H1 (cell line): ENCODE measurements around the gene GABRG3. TPM values are rescaled to one million over a fixed set of nuclear protein-coding genes. Genes with fewer than 3 reads are reported as not detected.

ENCODE experiments used
- CTCF ChIA-PET: fragments of 300-600 bp; sonication (Branson Sonifier 250); formaldehyde crosslinking; loops from one replicate; lab custom pipeline; 2021; ENCODE audit not compliant: partially characterized antibody; lab: Charles Lee
- POLR2A ChIA-PET: fragments of 300-600 bp; sonication (Branson Sonifier 250); formaldehyde crosslinking; loops from one replicate; lab custom pipeline; 2021; ENCODE audit warnings: inconsistent platforms; ENCODE audit not compliant: partially characterized antibody; lab: Charles Lee
- DNase-seq, 2 experiments: peaks; one replicate each; pipeline versions ENCODE4 v3.0.0 to v3.0.0-alpha.2; 2010 to 2022; ENCODE audit warnings: low spot score in 2 of 2, low read depth in 1 of 2, mixed read lengths in 1 of 2
- FAIRE-seq: peaks from 2 replicates; lab custom pipeline; 2011; peaks lifted over from hg19 to GRCh38; lab: Jason Lieb, UNC
- H2AFZ ChIP-seq: 2 replicates; pipeline ENCODE4 v1.8.1; 2012; ENCODE audit warnings: low read length, inconsistent platforms
- H2AK5ac ChIP-seq: 2 replicates; pipeline ENCODE4 v1.6.1; 2013; ENCODE audit warnings: low read depth, low read length
- H2BK120ac ChIP-seq: replicated peaks from 2 replicates; pipeline ENCODE3; 2013; ENCODE audit warnings: low read depth, low read length, inconsistent platforms
- H2BK12ac ChIP-seq: 2 replicates; pipeline ENCODE4 v1.6.1; 2013; ENCODE audit warnings: low read depth, low read length
- H2BK15ac ChIP-seq: 2 replicates; pipeline ENCODE4 v1.6.1; 2013; ENCODE audit warnings: low read length
- H2BK20ac ChIP-seq: 2 replicates; pipeline ENCODE4 v1.6.1; 2013; ENCODE audit warnings: low read length
- H2BK5ac ChIP-seq: 2 replicates; pipeline ENCODE4 v1.6.1; 2013; ENCODE audit warnings: low read depth, low read length
- H3K14ac ChIP-seq: 2 replicates; pipeline ENCODE4 v1.6.1; 2013; ENCODE audit warnings: inconsistent platforms; ENCODE audit not compliant: insufficient read length
- H3K18ac ChIP-seq: 2 replicates; pipeline ENCODE4 v1.6.1; 2013; ENCODE audit warnings: low read length; ENCODE audit errors: extremely low read depth
- H3K23ac ChIP-seq: 2 replicates; pipeline ENCODE4 v1.6.1; 2013; ENCODE audit warnings: inconsistent platforms; ENCODE audit not compliant: insufficient read length
- H3K23me2 ChIP-seq: 2 replicates; pipeline ENCODE4 v1.6.1; 2013; ENCODE audit warnings: low read depth, low read length
- H3K27ac ChIP-seq: 2 replicates; pipeline ENCODE4 v1.6.1; 2011; ENCODE audit warnings: low read depth, low read length, inconsistent platforms
- H3K27me3 ChIP-seq, 4 experiments: replicated peaks in 1 of 4; 1 replicate in 1 of 4; 2 replicates in 3 of 4; pipeline versions ENCODE4 v1.6.1 to v1.8.1; 2011 to 2013; ENCODE audit warnings: low read length in 3 of 4, mild to moderate bottlenecking in 3 of 4, inconsistent platforms in 2 of 4, mixed read lengths in 2 of 4, moderate library complexity in 1 of 4; ENCODE audit not compliant: control insufficient read depth in 3 of 4, insufficient read depth in 3 of 4; ENCODE audit errors: extremely low read depth in 1 of 4
- H3K36me3 ChIP-seq, 4 experiments: 2 replicates each; pipeline versions ENCODE4 v1.6.1 to v1.8.1; 2011 to 2013; ENCODE audit warnings: mild to moderate bottlenecking in 4 of 4, low read length in 3 of 4, moderate library complexity in 2 of 4, control low read depth in 1 of 4, inconsistent platforms in 1 of 4; ENCODE audit not compliant: insufficient read depth in 4 of 4, control insufficient read depth in 2 of 4
- H3K4ac ChIP-seq: replicated peaks from 2 replicates; pipeline ENCODE3; 2013; ENCODE audit warnings: low read length, low read depth, mixed read lengths, inconsistent platforms; ENCODE audit not compliant: insufficient read length
- H3K4me1 ChIP-seq, 4 experiments: replicated peaks in 1 of 4; 1 replicate in 1 of 4; 2 replicates in 3 of 4; pipeline versions ENCODE4 v1.6.1 to v1.8.1; 2011 to 2013; ENCODE audit warnings: low read length in 3 of 4, inconsistent platforms in 2 of 4, mixed read lengths in 1 of 4; ENCODE audit not compliant: insufficient read depth in 4 of 4, control insufficient read depth in 3 of 4
- H3K4me2 ChIP-seq, 2 experiments: 2 replicates each; pipeline versions ENCODE4 v1.6.1 to v1.8.1; 2011 to 2013; ENCODE audit warnings: low read depth in 2 of 2, low read length in 2 of 2, control low read depth in 1 of 2, inconsistent platforms in 1 of 2, mild to moderate bottlenecking in 1 of 2; ENCODE audit not compliant: insufficient read depth in 1 of 2
- H3K4me3 ChIP-seq, 4 experiments: fragments of 200-600, 300-600 bp in 1 of 4; sonication (generic), shearing (Covaris generic), sonication (Bioruptor Twin) in 1 of 4; 2 replicates each; pipeline versions ENCODE4 v1.5.1 to v1.8.1; 2011 to 2016; ENCODE audit warnings: low read length in 4 of 4, low read depth in 3 of 4, control low read depth in 2 of 4, inconsistent platforms in 2 of 4, mild to moderate bottlenecking in 2 of 4, mixed read lengths in 1 of 4, moderate library complexity in 1 of 4; ENCODE audit not compliant: insufficient read depth in 2 of 4; ENCODE audit errors: extremely low read depth in 1 of 4
- H3K56ac ChIP-seq: replicated peaks from 2 replicates; pipeline ENCODE3; 2013; ENCODE audit warnings: low read depth, mild to moderate bottlenecking, mixed read lengths, low read length, inconsistent platforms; ENCODE audit not compliant: insufficient read length
- H3K79me1 ChIP-seq: 2 replicates; pipeline ENCODE4 v1.6.1; 2013; ENCODE audit warnings: low read depth, low read length, control low read depth
- H3K79me2 ChIP-seq, 2 experiments: 2 replicates each; pipeline versions ENCODE4 v1.6.1 to v1.8.1; 2012 to 2013; ENCODE audit warnings: low read length in 2 of 2, mild to moderate bottlenecking in 2 of 2, inconsistent platforms in 1 of 2; ENCODE audit not compliant: insufficient read depth in 2 of 2, control insufficient read depth in 1 of 2
- H3K9ac ChIP-seq, 4 experiments: replicated peaks in 1 of 4; 1 replicate in 1 of 4; 2 replicates in 3 of 4; pipeline versions ENCODE4 v1.6.1 to v1.8.1; 2011 to 2013; ENCODE audit warnings: low read depth in 3 of 4, low read length in 3 of 4, control low read depth in 2 of 4, mild to moderate bottlenecking in 2 of 4, moderate library complexity in 2 of 4, inconsistent platforms in 1 of 4; ENCODE audit errors: extremely low read depth in 1 of 4
- H3K9me3 ChIP-seq, 2 experiments: 2 replicates each; pipeline versions ENCODE4 v1.6.1 to v1.8.1; 2012 to 2013; ENCODE audit warnings: mild to moderate bottlenecking in 2 of 2, moderate library complexity in 2 of 2, control low read depth in 1 of 2, inconsistent platforms in 1 of 2, low read depth in 1 of 2, low read length in 1 of 2, mixed read lengths in 1 of 2; ENCODE audit not compliant: insufficient read depth in 2 of 2
- H4K20me1 ChIP-seq, 2 experiments: replicated peaks in 1 of 2; 2 replicates each; pipeline versions ENCODE3 to v1.8.1; 2011 to 2013; ENCODE audit warnings: inconsistent platforms in 2 of 2, low read length in 2 of 2, mild to moderate bottlenecking in 1 of 2; ENCODE audit not compliant: insufficient read depth in 2 of 2, control insufficient read depth in 1 of 2
- H4K5ac ChIP-seq: 2 replicates; pipeline ENCODE4 v1.6.1; 2013; ENCODE audit warnings: low read length, low read depth, mixed read lengths, inconsistent platforms; ENCODE audit not compliant: insufficient read length
- H4K8ac ChIP-seq: 2 replicates; pipeline ENCODE4 v1.8.0; 2013; ENCODE audit warnings: mild to moderate bottlenecking, moderate library complexity, low read length, inconsistent platforms; ENCODE audit not compliant: insufficient read depth; ENCODE audit errors: extremely low read depth
- H4K91ac ChIP-seq: replicated peaks from 2 replicates; pipeline ENCODE3; 2013; ENCODE audit warnings: low read length, mixed read lengths, inconsistent platforms; ENCODE audit not compliant: insufficient read length
- CBX8 ChIP-seq: fragments of 300-800, 300-1000 bp; sonication (generic); IDR thresholded peaks from 2 replicates; pipeline ENCODE4 v1.7.1; 2016; ENCODE audit warnings: low read depth, low read length, borderline replicate concordance
- EP300 ChIP-seq, 2 experiments: IDR thresholded peaks; 1 replicate in 1 of 2; 2 replicates in 1 of 2; pipeline ENCODE4 v1.6.1; 2011 to 2012; ENCODE audit warnings: low read depth in 2 of 2, low read length in 2 of 2, mild to moderate bottlenecking in 2 of 2, borderline replicate concordance in 1 of 2, inconsistent platforms in 1 of 2, moderate library complexity in 1 of 2
- EZH2 ChIP-seq: fragments of 200-600 bp; sonication (generic); IDR thresholded peaks from 2 replicates; pipeline ENCODE4 v1.7.1; 2012; ENCODE audit warnings: low read depth, mild to moderate bottlenecking, moderate library complexity, low read length, inconsistent platforms; ENCODE audit not compliant: severe bottlenecking
- KDM1A ChIP-seq: fragments of 200-600, 300-600 bp; sonication (generic); IDR thresholded peaks from 2 replicates; pipeline ENCODE4 v1.7.1; 2016; ENCODE audit warnings: mild to moderate bottlenecking, low read length, borderline replicate concordance
- KDM4A ChIP-seq: IDR thresholded peaks from one replicate; pipeline ENCODE4 v1.7.1; 2012; ENCODE audit warnings: low read depth, mild to moderate bottlenecking, moderate library complexity, low read length, inconsistent platforms; ENCODE audit not compliant: severe bottlenecking
- PHF8 ChIP-seq: fragments of 200-600 bp; sonication (generic); conservative IDR thresholded peaks from 2 replicates; pipeline ENCODE4 v1.7.1; 2012; ENCODE audit warnings: low read depth, mild to moderate bottlenecking, inconsistent platforms, low read length, moderate library complexity
- POLR2A ChIP-seq, 2 experiments: IDR thresholded peaks; 1 replicate in 1 of 2; 2 replicates in 1 of 2; pipeline ENCODE4 v1.6.1; 2011; ENCODE audit warnings: low read depth in 2 of 2, low read length in 2 of 2, mild to moderate bottlenecking in 2 of 2; ENCODE audit errors: control extremely low read depth in 1 of 2
- SAP30 ChIP-seq: fragments of 300-600 bp; sonication (generic); IDR thresholded peaks from 2 replicates; pipeline ENCODE4 v1.7.1; 2012; ENCODE audit warnings: low read length, moderate library complexity, mild to moderate bottlenecking, inconsistent platforms; ENCODE audit not compliant: insufficient read depth, insufficient replicate concordance
- SP2 ChIP-seq: IDR thresholded peaks from 2 replicates; pipeline ENCODE4 v1.6.1; 2012; ENCODE audit warnings: mild to moderate bottlenecking, low read length, inconsistent platforms
- USF2 ChIP-seq: IDR thresholded peaks from 2 replicates; pipeline ENCODE4 v1.6.1; 2011; ENCODE audit warnings: low read length, improper control_type of control experiment
- ZNF274 ChIP-seq: IDR thresholded peaks from 2 replicates; pipeline ENCODE4 v1.7.0; 2012; ENCODE audit warnings: low read length, borderline replicate concordance; ENCODE audit errors: extremely low read depth
- WGBS, 2 experiments: shearing (Covaris generic) in 1 of 2; methylation state at CpG; one replicate each; pipeline versions ENCODE4 v1.1.6 to v1.1.7; 2013 to 2015; ENCODE audit warnings: low lambda C conversion rate in 2 of 2, mixed read lengths in 2 of 2, inconsistent platforms in 1 of 2, low coverage in 1 of 2, missing lambda C conversion rate in 1 of 2; ENCODE audit not compliant: insufficient replicate concordance in 2 of 2, insufficient coverage in 1 of 2, insufficient read length in 1 of 2; ENCODE audit errors: extremely low coverage in 1 of 2, missing lambda C conversion rate in 1 of 2; 5-methylcytosine and 5-hydroxymethylcytosine counted together
- polyA plus RNA-seq, 7 experiments: library from polyadenylated mRNA; depleted of rRNA in 3 of 7; stranded (reverse) in 5 of 7; unstranded in 2 of 7; fragments of >200 nt in 5 of 7; fragments of 200-250 nt in 2 of 7; gene quantifications; 1 replicate in 5 of 7; 2 replicates in 1 of 7; 4 replicates in 1 of 7; pipeline versions ENCODE4 v1.2.1 to v1.2.3, GENCODE V29; 2011 to 2013; ENCODE audit warnings: missing spikeins in 2 of 7, mixed read lengths in 2 of 7
- total RNA-seq: library from RNA; stranded (reverse); fragmentation: NEBNext Ultra II Directional; extraction: Animal tissue kit (Norgen Biotek cat#: 25700); gene quantifications from 2 replicates; pipeline ENCODE4 v1.2.1, GENCODE V29; 2021

The GABRG3 gene
- total and polyA plus RNA-seq, 2 of the 8 experiments (the other 6 are each of a cell fraction or from before 2014, with no cell fraction given) = 0.17 to 0.80 TPM

DNA sequence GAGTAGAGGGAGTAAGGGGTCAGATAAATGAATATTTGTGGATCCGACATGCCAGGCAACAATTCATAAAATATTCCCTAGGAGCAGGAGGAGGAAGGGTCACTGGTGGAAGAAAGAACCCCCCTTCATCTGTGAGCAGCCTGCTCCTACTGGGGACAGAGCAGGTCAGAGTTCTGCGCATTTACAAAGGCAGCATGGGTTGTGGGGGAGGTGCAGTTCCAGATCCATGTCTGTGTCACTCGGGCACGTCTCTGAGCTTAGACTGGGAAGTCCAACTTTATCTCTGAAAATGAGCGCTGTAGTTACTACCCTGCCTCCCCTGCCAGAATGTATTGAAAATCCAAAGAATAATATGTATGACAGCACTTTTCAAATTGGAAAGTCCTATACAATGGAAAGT is 115.2 kb downstream of the GABRG3 start:
- H3K9me3 ChIP-seq = peaks cover 3 to 6% of the 10 kb centered on the region in 2 experiments; a peak in 2 of 4 replicates
- no peak overlapping the region for H2AFZ ChIP-seq
- no peaks in the 10 kb centered on the region for H3K79me1 ChIP-seq
- no peak overlapping the region for H3K4me3 ChIP-seq
- H4K20me1 ChIP-seq = peaks cover 0 to 5% of the 10 kb centered on the region in 2 experiments
- H3K4ac ChIP-seq = no peak overlapping the region
- WGBS, 2 experiments = 84% methylated on average over 5 of the region's 5 CpGs; no CpG with 5 or more reads in 1 of the 2 experiments
- no peak overlapping the region for H2BK120ac ChIP-seq
- POLR2A ChIA-PET = interaction anchor here (1.0 kb wide), 1 partner anchor 32 kb away, joined by 3 read pairs; no protein-coding TSS in a partner anchor
- TF ChIP-seq EP300 (IDR thresholded peaks at IDR 0.05; ENCODE audit: borderline replicate concordance in 1 of 2, low read depth in 2 of 2, low read length in 2 of 2) (no peak), KDM1A (no peak), SAP30 (no peak), PHF8 (no peak), KDM4A (no peak), SP2 (no peak), USF2 (no peak), EZH2 (no peak), ZNF274 (no peak), POLR2A (IDR thresholded peaks at IDR 0.05; ENCODE audit: control extremely low read depth in 1 of 2, low read depth in 2 of 2, low read length in 2 of 2) (no peak), CBX8 (no peak)
- H3K27me3 ChIP-seq = no peaks in the 10 kb centered on the region; a peak in 1 of 7 replicates
- H3K36me3 ChIP-seq = no peaks in the 10 kb centered on the region
- H3K9ac ChIP-seq = no peak overlapping the region
- no peak overlapping the region for H3K27ac ChIP-seq
- H3K18ac ChIP-seq = no peak overlapping the region
- no peaks in the 10 kb centered on the region for H3K79me2 ChIP-seq
- CTCF ChIA-PET = no interaction called here
- 0 out of 2 replicates have a peak overlapping the region, but pooled peaks have one; percentile 57 for H4K8ac ChIP-seq
- no peak overlapping the region for H3K23ac ChIP-seq
- peaks cover 6% of the 10 kb centered on the region for H3K23me2 ChIP-seq
- no peak for FAIRE-seq
- H4K5ac ChIP-seq = no peak overlapping the region
- no peak for DNase-seq
- no peak overlapping the region for H2BK5ac ChIP-seq
- H3K4me2 ChIP-seq = no peak overlapping the region
- peaks cover 0 to 6% (median 0%) of the 10 kb centered on the region in 4 experiments; a peak in 4 of 7 replicates for H3K4me1 ChIP-seq
- no peak overlapping the region for H3K14ac ChIP-seq
- no peak overlapping the region for H2BK15ac ChIP-seq
- no peak overlapping the region for H2BK12ac ChIP-seq
- no peak overlapping the region for H2AK5ac ChIP-seq
- no peak overlapping the region for H3K56ac ChIP-seq
- no peak overlapping the region for H2BK20ac ChIP-seq
- H4K91ac ChIP-seq = no peak overlapping the region
